ENCODE measurements around the gene KCNN2. TPM values are rescaled to one million over a fixed set of nuclear protein-coding genes. Genes with fewer than 3 reads are reported as not detected.
"Not testable (repeated sequence)": the region's sequence is repeated elsewhere in the genome, so short reads cannot be mapped to it uniquely, and the experiment has no call there.

The KCNN2 gene
- total RNA-seq, 1 donor = under 0.01 TPM

DNA sequence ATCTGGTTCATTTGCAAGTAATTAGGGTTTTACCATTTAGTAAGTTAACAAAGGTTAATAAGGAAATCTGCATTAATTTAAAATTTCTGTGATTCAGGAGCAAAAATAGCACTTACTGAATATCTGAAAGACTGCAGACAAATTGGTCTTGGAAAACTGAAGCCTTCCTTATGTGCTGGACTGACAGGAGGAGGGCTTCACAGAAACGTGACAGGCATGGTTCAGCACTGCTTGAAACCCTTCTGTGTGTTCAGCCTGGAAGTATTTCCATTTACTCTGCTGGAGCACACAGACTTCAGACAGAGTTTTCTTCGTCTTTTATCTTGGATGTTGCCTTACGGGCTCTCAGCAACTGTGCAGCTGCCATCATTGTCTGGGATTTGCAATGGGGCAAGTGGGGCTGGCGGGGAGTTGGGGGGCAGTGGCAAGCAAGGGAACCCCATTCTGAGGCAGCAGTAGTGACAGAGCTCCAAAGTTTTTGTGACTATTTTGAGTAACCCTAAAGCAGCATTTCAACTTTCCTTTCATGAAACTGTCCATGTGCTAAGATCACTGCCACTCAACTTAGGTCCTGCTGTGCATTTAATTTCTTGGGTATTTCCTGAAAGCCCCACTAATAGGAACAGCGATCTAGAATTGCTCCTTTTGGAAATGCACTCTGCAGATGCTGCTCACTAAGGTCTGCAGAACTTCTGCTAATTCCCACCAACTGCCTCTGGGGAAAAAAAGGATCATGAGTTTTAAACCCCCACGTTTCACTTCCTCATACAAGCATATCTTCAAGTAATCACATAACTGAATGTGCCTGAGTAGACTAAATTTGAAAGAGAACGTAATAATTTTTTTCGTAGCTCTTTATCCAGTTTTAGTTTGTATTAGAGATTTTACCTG, 56.6 kb downstream of the KCNN2 start:
- DNase-seq (ENCODE audit: low read depth in 2 of 3, low spot score in 2 of 3) = peak in 1 of 3 donors; percentile 5

DNA sequence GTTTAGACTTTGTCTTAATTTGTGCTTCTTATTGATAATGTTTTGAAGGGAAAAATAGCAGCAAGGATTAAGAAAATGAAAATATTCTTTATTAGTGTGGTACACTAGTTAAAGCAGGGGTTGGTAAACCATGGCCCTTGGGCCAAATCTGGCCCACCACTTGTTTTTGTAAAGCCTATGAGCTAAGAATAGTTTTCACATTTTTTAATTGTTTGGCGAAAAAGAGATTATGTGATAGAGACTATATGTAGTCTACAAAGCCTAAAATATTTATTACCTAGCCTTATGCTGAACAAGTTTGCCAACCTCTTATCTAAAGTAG, 57.2 kb downstream of the KCNN2 start:
- DNase-seq (ENCODE audit: low read depth in 2 of 3, low spot score in 2 of 3) = no peak

DNA sequence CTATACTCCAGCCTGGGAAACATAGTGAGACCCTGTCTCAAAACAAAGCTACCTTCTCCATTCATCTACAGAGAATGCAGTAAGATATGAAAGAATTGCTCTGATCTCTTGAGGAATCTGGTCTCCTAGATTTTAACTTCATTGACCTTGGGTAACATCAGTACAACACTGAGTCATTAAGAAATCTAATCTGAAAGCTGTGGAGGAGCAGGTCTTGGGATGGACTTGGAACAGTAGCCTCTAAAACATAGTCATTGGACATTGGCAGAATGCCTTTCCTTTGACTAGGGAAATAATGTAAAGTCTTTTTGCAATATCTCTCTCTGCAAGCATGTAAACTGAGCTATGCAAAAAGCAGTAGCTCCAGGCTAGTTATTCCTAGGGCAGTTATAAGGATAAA, 58.1 kb downstream of the KCNN2 start:
- DNase-seq (ENCODE audit: low read depth in 2 of 3, low spot score in 2 of 3) = no peak

DNA sequence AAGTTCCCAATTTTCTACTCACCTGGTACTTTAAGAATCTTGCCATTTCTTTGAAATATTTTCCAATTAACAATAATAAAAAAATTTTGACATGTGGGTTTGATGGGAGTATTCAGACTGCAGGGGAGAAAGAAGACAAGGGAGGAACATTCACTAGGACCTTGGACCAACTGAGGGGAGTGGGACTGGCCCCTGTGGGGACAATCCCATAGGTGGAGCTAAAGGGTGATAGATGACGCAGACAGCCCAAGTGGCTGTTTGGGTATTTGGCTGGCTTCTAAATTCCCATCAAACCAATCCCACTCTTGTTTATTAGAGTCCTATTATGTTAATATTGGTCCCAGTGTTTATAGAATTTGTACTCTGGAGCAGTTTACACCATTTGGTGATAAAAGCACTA, 65.3 kb downstream of the KCNN2 start:
- DNase-seq (ENCODE audit: low read depth in 2 of 3, low spot score in 2 of 3) = no peak

DNA sequence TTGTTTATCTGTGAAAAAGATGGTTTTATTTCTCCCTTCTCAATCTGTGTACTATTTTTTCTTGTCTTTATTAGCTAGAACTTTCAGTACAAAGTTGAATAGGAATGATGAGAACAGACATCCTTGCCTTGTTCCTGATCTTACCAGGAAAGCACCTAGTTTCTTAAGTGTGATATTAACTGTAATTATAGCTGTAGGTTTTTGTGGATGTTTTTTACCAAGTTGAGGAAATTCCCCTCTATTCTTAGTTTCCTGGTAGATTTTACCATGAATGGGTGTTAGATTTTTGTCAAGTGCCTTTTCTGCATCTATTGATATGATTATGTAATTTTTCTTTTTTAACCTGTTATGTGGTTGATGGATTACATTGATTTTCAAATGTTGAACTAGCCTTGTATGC, 68.7 kb downstream of the KCNN2 start:
- DNase-seq (ENCODE audit: low read depth in 2 of 3, low spot score in 2 of 3) = no peak

DNA sequence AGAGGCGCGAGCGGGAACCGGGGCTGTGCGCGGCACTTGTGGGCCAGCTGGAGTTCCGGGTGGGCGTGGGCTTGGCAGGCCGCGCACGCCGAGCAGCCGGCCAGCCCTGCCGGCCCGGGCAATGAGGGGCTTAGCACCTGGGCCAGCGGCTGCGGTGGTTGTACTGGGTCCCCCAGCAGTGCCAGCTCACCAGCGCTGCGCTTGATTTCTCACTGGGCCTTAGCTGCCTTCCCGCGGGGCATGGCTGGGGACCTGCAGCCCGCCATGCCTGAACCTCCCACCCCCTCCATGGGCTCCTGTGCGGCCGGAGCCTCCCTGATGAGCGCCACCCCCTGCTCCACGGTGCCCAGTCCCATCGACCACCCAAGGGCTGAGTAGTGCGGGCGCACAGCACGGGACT, 70.8 kb downstream of the KCNN2 start:
- not testable (repeated sequence) for DNase-seq (ENCODE audit: low read depth in 2 of 3, low spot score in 2 of 3)

DNA sequence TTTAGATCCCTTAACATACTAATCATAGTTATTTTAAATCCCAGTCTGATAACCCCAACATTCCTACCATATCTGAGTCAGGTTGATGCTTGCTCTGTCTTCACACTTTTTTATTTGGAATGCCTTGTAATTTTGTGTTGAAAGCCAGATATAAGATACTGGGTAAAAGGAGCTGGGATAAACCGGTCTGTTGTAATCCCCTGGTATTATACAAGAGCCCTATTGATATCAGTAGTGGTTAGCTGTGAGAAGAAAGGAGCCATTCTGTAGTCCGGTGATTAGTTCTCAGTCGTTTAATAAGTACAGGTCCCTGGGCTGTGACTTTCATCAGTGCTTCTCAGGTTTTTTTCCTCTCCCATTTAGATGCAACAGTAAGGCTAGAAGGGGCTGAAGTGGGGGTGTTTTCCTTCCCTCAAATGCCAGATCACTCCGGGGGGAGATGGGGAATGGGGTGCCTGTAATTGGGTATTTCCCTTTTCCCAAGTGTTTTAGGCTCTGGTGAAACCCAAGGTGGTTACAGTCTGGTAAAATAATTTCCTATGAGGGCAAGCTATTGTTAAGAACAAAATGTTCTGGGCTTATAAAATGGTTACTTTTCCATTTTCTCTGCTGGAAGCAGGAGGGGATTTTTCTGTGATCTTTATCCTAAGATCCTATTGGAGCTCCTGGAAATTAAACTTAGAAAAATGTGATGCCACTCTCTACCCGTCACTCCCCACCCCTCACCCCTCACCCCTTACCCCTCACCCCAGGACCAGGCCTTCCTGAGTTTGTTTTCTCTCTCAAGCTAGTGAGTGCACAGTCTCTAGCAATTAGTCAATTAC, 72.7 kb downstream of the KCNN2 start:
- no peak for DNase-seq (ENCODE audit: low read depth in 2 of 3, low spot score in 2 of 3)

DNA sequence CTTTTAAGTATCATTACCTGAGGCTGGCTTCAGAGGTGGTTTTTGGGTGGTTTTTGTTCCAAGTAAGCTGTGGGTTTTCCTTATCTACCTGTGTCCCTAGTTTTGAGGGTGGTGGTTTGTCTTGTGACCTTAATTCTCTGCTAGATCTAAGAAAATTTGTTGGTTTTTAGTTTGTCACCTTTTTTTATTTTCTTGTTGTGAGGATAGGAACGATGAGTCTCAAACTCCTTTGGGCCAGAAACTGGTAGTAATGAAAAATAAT, 73.3 kb downstream of the KCNN2 start:
- no peak for DNase-seq (ENCODE audit: low read depth in 2 of 3, low spot score in 2 of 3)

DNA sequence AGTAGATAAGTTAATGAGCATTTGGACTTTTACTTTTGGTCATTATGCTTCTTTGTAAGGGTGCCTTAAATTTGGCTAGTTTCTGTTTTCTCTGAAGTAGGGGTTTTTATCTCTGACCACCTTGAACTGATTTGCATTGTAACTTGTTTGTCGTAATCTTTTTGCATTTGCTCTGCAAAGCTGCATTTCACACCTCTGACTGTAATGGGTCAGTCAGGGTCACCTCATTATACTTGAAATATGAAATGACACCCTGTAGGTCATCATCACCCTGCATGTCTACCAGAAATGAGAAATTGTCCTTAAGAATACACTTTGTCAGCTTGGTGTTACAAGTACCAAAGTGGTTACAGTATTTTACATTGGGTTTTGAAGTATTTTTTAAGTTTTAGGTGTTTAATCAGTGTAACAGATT, 74.0 kb downstream of the KCNN2 start:
- no peak for DNase-seq (ENCODE audit: low read depth in 2 of 3, low spot score in 2 of 3)

DNA sequence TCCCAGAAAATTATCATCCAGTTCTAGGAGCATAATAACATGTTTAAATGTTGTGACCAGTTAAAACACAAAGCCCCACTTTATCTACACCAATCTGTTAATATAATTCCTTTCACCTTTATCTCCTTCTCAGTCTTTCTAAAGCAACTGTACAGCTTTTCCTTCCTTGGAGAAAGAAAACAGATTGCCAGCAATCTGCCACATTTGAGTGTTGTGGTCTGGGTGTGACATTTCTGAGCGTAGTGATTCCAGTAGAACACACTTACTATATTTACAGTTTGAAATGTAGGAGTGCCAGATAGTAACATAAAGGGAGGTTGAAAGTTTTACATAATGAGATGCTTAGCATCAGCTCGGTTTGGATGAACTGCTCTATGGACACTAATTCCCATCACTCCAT, 76.1 kb downstream of the KCNN2 start:
- DNase-seq (ENCODE audit: low read depth in 2 of 3, low spot score in 2 of 3) = no peak

DNA sequence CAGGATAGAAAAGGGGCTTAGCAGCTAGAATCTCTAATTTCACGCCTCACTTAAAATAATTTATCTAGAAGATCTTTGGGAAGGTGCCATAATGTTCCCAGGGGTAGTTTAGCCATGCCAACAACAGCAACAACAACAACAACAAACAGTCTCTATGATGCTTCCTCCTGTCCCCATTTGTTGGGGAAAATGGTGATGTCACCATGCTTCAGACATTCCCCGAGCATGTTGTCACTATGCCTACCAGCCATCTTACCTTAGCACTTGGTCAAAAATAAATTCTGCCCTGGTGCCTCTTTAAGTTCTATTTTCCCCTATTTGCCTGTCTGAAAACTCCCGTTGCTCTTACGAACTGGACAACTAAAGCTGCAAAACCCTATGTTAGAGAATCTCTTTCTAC, 76.6 kb downstream of the KCNN2 start:
- no peak for DNase-seq (ENCODE audit: low read depth in 2 of 3, low spot score in 2 of 3)

DNA sequence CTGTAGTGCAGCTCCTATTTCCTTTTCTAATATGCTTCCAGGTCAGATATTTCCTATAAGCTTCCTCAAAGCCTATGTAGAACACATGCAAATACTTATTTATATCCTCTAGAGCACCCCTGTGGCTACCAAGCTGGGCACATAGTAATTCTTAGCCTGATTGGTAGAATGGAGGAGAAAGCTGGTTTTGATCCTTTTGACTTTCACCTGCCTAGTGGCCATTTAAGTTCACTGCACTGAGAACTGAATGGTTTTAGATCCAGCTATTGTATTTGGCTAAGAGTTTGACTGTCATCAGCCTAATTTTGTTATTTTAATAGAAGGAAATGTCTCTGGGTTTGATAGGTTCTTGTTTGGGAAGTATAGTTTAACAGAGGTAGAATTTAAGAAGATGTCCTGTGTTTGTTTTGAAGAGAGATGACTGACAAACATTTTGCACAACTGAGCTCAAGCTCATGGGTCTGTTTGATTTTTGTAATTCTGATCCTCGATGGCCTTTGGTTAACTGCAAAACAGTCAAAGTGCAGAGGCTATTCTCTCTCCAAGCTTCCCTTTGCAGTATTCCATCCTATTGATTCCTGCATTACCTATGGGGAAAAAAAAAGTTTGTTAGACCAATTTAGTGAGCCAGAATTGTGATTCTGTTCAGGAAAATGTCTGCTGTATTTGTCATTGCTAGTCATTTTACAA, 85.4 kb downstream of the KCNN2 start:
- DNase-seq (ENCODE audit: low read depth in 2 of 3, low spot score in 2 of 3) = no peak

DNA sequence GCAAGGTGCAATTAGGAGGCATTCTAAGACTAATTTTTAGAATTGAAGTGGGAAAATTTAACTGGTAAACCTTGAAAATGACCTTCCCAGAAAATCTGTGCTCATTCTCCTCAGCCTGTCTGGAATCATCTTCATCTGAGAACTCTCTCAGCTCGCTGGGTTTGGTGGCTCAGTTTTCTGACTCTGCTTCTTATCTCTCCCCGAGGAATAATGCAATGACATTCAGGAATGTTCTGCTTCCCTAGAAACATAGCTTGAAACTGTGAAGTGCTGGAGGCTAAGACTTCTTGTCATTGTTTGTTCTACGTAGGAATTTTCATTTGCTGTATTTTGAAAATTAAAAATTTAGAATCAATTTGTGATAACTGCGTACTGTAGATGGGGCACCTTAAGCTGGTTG, 86.6 kb downstream of the KCNN2 start:
- DNase-seq (ENCODE audit: low read depth in 2 of 3, low spot score in 2 of 3) = no peak

DNA sequence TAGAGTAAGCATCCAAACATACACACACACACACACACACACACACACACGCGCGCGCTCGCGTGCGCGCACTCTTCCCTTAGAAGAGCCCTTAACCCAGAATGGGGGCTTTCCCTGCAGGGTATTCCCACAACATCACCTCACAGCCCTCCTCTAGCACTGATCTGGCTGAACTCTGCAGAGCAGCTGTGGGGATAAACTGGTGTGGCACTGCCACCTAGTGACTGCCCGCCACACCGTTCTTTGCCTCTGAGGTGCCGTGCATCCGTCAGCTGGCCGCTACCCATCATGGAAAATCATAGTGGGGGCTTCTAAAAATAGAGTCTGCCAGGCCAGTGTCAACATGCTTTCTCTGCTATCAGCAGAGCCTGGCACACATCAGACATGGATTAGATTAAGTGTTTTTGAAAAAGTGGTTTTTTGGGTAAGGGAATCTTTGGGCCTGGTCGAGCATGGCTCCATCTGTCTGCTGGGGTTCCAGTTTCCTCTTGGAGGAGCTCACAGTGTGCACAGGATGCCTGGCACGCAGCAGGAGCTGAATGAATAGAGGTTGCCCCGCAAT, 88.1 kb downstream of the KCNN2 start:
- peak in 2 of 3 donors; percentile 53 to 63 for DNase-seq (ENCODE audit: low read depth in 2 of 3, low spot score in 2 of 3)

DNA sequence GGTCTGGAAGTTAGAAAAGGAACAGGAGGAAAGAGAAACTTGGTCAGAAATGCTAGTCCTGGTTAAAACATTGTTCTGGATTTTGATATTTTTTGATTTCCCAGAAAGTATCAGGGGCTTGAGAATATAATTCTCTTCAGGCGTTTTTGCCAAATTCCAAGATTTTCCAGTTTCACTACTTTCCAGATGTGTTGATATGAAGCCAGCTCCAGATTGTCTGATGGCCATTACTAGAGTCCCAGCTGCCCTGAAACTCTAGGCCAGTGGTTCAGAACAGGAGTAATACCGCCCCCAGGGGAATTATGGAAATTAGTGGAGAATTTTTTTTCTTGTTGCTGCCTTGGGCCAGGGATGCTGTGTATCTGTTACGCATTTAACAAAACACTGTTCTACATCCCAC, 88.6 kb downstream of the KCNN2 start:
- no peak for DNase-seq (ENCODE audit: low read depth in 2 of 3, low spot score in 2 of 3)

DNA sequence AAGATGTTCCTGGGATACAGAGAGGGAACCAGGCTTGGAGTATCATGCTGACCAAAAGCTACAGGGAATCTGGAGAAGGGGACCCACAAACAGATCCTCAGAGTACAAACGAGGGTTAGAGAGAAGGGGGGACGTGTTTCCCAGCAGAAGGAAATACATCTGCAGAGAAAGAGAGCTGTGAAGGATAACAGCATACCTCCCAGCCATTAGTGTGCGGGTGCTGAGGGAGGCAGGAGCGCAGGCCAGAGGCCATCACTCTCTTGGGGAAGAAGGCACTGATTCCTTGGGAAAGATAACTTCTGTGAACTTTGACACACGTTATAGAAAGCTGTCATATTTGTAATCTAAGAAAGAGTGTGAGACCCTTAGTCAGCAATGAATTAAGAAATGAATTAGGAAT, 96.9 kb downstream of the KCNN2 start:
- DNase-seq (ENCODE audit: low read depth in 2 of 3, low spot score in 2 of 3) = no peak

DNA sequence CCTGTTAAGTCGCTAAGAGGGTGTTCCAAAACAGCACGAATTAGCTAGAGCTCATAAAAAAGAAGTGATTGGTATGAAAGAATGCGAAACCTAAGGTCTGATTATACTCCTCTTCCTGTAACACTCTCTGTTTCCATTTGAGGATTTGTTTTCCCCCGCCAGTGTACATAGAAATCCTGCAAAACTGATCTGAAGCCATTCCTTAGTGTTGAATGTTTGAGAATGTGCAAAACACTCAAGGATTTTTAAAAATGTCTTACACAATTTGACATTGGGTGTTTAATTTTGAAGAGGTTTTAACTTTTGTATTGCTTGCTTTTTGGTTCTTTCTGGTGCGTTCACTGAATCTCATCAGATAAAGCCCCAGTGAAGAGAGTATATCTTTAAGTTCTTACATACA, 105.3 kb downstream of the KCNN2 start:
- no peak for DNase-seq (ENCODE audit: low read depth in 2 of 3, low spot score in 2 of 3)

DNA sequence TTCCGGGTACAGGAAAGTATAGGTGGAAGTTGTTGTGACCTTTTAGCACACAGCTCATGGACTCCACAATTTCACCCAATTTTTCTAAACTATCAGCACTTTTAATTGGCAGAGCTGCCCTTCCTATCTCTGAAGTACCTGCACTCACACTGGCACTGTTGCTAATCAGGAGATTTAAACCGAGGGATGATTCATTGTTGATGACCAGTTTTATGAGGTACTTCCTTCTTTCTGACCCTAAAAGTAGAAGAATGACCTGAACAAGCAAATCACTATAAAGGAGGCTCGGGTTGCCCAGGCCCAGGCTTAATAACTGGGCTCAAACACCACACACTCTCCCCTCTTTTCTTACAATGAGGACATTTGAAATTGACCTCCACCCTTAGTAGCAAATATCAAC, 105.9 kb downstream of the KCNN2 start:
- DNase-seq (ENCODE audit: low read depth in 2 of 3, low spot score in 2 of 3) = no peak

DNA sequence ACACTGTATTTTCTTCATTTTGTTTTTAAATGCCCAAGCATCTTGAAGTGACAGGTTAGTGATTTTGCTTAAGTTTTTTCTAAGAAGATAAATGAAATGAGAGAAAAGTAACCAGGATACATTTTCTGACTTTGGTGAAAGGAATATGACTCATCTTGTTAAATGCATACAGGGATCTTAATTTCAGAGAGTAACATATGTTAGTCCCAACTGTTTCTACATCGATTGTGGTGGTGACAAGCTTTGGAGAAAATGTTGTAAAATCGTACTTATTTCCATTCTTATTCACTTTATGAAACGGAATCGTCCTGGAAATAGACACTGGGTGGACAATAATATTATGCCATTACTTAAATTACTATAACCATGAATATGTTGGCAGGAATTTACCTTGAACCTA, 107.5 kb downstream of the KCNN2 start:
- no peak for DNase-seq (ENCODE audit: low read depth in 2 of 3, low spot score in 2 of 3)

DNA sequence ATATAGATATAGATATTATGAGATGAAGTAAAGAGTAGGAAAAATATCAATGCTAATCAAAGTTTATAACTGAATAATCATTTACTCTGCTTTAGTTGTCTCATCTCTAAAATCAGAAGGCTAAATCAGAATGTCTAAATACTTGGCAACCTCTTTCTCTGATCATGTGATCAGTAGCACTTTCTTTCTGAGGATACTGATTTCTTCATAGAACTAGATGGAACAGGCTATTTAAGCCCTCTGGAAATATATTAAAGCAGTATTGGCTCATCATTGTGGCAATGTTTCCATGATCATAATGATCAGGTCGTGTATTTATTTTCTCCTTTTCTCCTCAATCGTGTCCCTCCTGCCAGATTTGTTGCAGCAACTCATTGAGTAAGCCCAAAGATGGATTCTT, 109.7 kb downstream of the KCNN2 start:
- DNase-seq (ENCODE audit: low read depth in 2 of 3, low spot score in 2 of 3) = no peak

DNA sequence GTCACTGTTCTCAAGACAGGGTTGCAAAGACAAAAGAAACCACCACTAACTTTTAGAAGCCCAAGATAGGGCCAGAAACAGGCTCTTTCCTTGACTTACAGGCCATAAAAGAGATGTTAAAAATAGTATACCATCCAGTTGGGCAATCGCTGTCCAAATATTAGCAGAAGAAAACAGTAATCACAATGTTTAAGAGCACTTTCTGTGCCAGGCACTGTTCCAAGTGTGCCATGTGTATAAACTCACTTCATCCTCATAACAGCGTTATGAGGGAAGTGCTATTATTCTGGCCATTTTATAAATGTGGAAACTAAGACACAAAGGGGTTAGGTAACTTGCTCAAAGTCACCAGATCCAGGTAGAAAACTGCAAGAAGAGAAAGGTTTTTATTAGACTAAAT, 111.7 kb downstream of the KCNN2 start:
- DNase-seq (ENCODE audit: low read depth in 2 of 3, low spot score in 2 of 3) = no peak
